Stimulated activated CD8-positive, alpha-beta memory T cell treated with anti-CD3 and anti-CD28 coated beads, Interleukin-7, amount 100 ng/mL, for 24 hours (primary cell): Measurements from ENCODE around the gene CRYBG1.

ENCODE experiments used
- DNase-seq: peaks from one replicate; pipeline ENCODE4 v3.0.0-alpha.2; 2020; ENCODE audit warnings: low read depth

Gene CRYBG1

GRCh38 chr6:106600329-106600728 lies 239.8 kb downstream of the CRYBG1 start:
- DNase-seq = no peak

GRCh38 chr6:106608080-106608668 lies 247.7 kb downstream of the CRYBG1 start:
- DNase-seq = no peak

- no peak for DNase-seq
Observed at GRCh38 chr6:106609699-106610098, 249.2 kb downstream of the CRYBG1 start.

GRCh38 chr6:106611030-106611429 lies 250.5 kb downstream of the CRYBG1 start:
- no peak for DNase-seq

GRCh38 chr6:106612671-106613416 lies 252.3 kb downstream of the CRYBG1 start:
- DNase-seq = no peak

- DNase-seq = no peak
Observed at GRCh38 chr6:106613590-106613989, 253.1 kb downstream of the CRYBG1 start.

GRCh38 chr6:106614166-106614565 lies 253.6 kb downstream of the CRYBG1 start:
- no peak for DNase-seq

GRCh38 chr6:106614592-106615257 lies 254.2 kb downstream of the CRYBG1 start:
- DNase-seq = no peak

- DNase-seq = no peak
Observed at GRCh38 chr6:106617302-106617701, 256.8 kb downstream of the CRYBG1 start.

- no peak for DNase-seq
Observed at GRCh38 chr6:106617857-106618256, 257.3 kb downstream of the CRYBG1 start.

GRCh38 chr6:106618324-106618723 lies 257.8 kb downstream of the CRYBG1 start:
- DNase-seq = no peak

- no peak for DNase-seq
Observed at GRCh38 chr6:106619223-106619622, 258.7 kb downstream of the CRYBG1 start.

GRCh38 chr6:106620931-106621672 lies 260.6 kb downstream of the CRYBG1 start:
- DNase-seq = no peak
